HG03045 (cell line): ENCODE measurements around the gene TRIP13.
"Not testable (repeated sequence)": the region's sequence is repeated elsewhere in the genome, so short reads cannot be mapped to it uniquely, and the experiment has no call there.

Source experiments
- ATAC-seq: cut with Tn5 transposase; IDR thresholded peaks from one replicate; pipeline ENCODE4 v1.9.1; 2021; ENCODE audit warnings: mild to moderate bottlenecking, moderate library complexity; ENCODE audit not compliant: unreplicated experiment

TRIP13 gene

GRCh38 chr5:889075-889710 is 3.5 kb upstream of the TRIP13 start:
- no peak for ATAC-seq

- no peak for ATAC-seq
These were observed 1.4 kb upstream of the TRIP13 start for GRCh38 chr5:891117-891836.

GRCh38 chr5:891837-892393 is 769 bp upstream of the TRIP13 start:
- peak; percentile 4 for ATAC-seq

- ATAC-seq = peak; percentile 8
These were observed 438 bp downstream of the TRIP13 start for GRCh38 chr5:893137-893506.

GRCh38 chr5:893711-894110 is 1.0 kb downstream of the TRIP13 start:
- ATAC-seq = no peak

GRCh38 chr5:900781-901180 is 8.1 kb downstream of the TRIP13 start:
- no peak for ATAC-seq

- ATAC-seq = no peak
These were observed 9.6 kb downstream of the TRIP13 start for GRCh38 chr5:902129-902916.

- no peak for ATAC-seq
These were observed 11.0 kb downstream of the TRIP13 start for GRCh38 chr5:903756-904096.

GRCh38 chr5:905139-905642 is 12.5 kb downstream of the TRIP13 start:
- no peak for ATAC-seq

- no peak for ATAC-seq
These were observed 14.8 kb downstream of the TRIP13 start for GRCh38 chr5:907366-907910.

- ATAC-seq = no peak
These were observed 15.5 kb downstream of the TRIP13 start for GRCh38 chr5:908172-908571.

- no peak for ATAC-seq
These were observed 16.4 kb downstream of the TRIP13 start for GRCh38 chr5:909086-909485.

GRCh38 chr5:909994-910768 is 17.5 kb downstream of the TRIP13 start:
- ATAC-seq = no peak

GRCh38 chr5:910769-911160 is 18.1 kb downstream of the TRIP13 start:
- no peak for ATAC-seq

- no peak for ATAC-seq
These were observed 18.9 kb downstream of the TRIP13 start for GRCh38 chr5:911601-912000.

- no peak for ATAC-seq
These were observed 19.8 kb downstream of the TRIP13 start for GRCh38 chr5:912280-913091.

- no peak for ATAC-seq
These were observed 21.5 kb downstream of the TRIP13 start for GRCh38 chr5:914174-914573.

GRCh38 chr5:914612-915011 is 21.9 kb downstream of the TRIP13 start:
- no peak for ATAC-seq

GRCh38 chr5:915346-915745 is 22.7 kb downstream of the TRIP13 start:
- not testable (repeated sequence) for ATAC-seq

GRCh38 chr5:915946-916345 is 23.3 kb downstream of the TRIP13 start:
- no peak for ATAC-seq
